ENCODE results near the gene SRRM4.

SRRM4 gene

GRCh38 chr12:119200601-119201000 is 219.3 kb downstream of the SRRM4 start:
- no peak for DNase-seq (ENCODE audit: insufficient read length)

DNA sequence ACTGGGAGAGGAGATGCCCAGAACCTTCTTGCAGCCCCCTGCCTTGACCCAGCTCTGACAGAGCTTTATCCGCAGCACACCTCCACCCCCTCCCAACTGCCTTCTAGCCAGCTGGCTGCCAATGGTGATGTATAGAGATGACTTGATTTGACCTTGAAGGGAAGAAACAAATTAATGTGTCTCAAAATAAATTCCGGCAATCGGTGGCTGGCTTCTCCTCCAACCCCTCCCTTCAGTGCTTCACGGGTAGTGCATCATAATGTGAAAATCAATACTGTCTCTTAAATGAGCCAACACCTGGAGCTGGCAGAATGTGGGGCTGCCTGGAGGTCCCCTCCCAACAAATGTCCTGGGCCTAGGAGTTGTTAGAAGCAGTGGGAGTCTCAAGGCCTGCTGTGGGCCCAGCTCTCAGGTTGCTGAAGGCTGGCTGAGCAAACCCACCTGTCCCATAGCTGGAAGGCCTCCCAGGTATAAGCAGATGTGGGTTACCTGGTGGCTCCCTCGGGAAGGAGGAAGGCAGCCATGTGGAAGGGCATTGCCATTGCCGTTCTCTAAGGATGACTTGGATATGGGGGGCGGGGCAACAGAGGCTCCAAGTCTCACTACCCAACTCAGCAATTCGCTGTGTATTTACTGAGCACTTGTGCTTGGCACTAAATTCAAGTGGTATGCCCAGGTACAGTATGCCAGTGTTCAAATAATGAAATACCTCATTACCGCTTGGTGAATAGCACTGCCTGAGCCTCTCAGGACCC is 220.6 kb downstream of the SRRM4 start:
- no peak for DNase-seq (ENCODE audit: insufficient read length)
- no peak for TF ChIP-seq POLR2A (IDR thresholded peaks at IDR 0.05; ENCODE audit: low read depth, low read length)
- no peak for TF ChIP-seq POLR2AphosphoS5 (IDR thresholded peaks at IDR 0.05; ENCODE audit: low read depth, low read length)
- no peak for TF ChIP-seq TAF1 (IDR thresholded peaks at IDR 0.05; ENCODE audit: borderline replicate concordance, low read depth, low read length)
- no peak for FAIRE-seq

More at GRCh38 chr12:119200601-119201000, 219.3 kb downstream of the SRRM4 start:
- FAIRE-seq: no peak
- TF ChIP-seq POLR2AphosphoS5 (IDR thresholded peaks at IDR 0.05; ENCODE audit: low read depth, low read length): no peak
- no peak for TF ChIP-seq TAF1 (IDR thresholded peaks at IDR 0.05; ENCODE audit: borderline replicate concordance, low read depth, low read length)
- TF ChIP-seq POLR2A (IDR thresholded peaks at IDR 0.05; ENCODE audit: low read depth, low read length): no peak

DNA sequence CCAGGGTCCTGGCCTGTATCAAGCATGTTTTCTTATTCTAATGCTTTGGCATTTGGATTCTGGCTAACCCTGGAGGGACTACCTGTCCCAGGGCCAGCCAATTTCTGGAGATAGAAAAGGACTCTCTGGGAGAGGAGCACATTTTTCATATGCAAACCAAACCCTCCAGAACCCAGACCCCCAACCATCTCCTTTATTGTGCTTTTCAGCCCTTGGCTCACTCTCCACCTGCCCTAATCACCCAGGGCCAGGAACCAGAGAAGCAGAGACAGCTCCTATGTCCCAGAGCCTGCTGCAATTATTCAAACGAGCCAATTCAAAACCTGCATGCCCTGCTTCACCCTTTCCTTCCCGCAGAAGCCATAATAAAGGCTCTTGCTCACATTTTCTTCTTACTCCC is 221.2 kb downstream of the SRRM4 start:
- no peak for FAIRE-seq
- TF ChIP-seq POLR2A (IDR thresholded peaks at IDR 0.05; ENCODE audit: low read depth, low read length) (no peak), TAF1 (IDR thresholded peaks at IDR 0.05; ENCODE audit: borderline replicate concordance, low read depth, low read length) (no peak), POLR2AphosphoS5 (IDR thresholded peaks at IDR 0.05; ENCODE audit: low read depth, low read length) (no peak)
- no peak for DNase-seq (ENCODE audit: insufficient read length)

GRCh38 chr12:119204131-119204530 is 222.8 kb downstream of the SRRM4 start:
- TF ChIP-seq POLR2A (IDR thresholded peaks at IDR 0.05; ENCODE audit: low read depth, low read length): no peak
- no peak for DNase-seq (ENCODE audit: insufficient read length)
- no peak for FAIRE-seq

- DNase-seq (ENCODE audit: insufficient read length): no peak
- FAIRE-seq: no peak
Measured at GRCh38 chr12:119204671-119205285, 223.4 kb downstream of the SRRM4 start.

GRCh38 chr12:119206348-119207062 is 225.2 kb downstream of the SRRM4 start:
- no peak for TF ChIP-seq POLR2A (IDR thresholded peaks at IDR 0.05; ENCODE audit: low read depth, low read length)
- no peak for TF ChIP-seq POLR2AphosphoS5 (IDR thresholded peaks at IDR 0.05; ENCODE audit: low read depth, low read length)
- no peak for TF ChIP-seq TAF1 (IDR thresholded peaks at IDR 0.05; ENCODE audit: borderline replicate concordance, low read depth, low read length)
- DNase-seq (ENCODE audit: insufficient read length) (no peak), FAIRE-seq (no peak)

More at GRCh38 chr12:119204671-119205285, 223.4 kb downstream of the SRRM4 start:
- no peak for TF ChIP-seq POLR2AphosphoS5 (IDR thresholded peaks at IDR 0.05; ENCODE audit: low read depth, low read length)
- TF ChIP-seq TAF1 (IDR thresholded peaks at IDR 0.05; ENCODE audit: borderline replicate concordance, low read depth, low read length): no peak
- TF ChIP-seq POLR2A (IDR thresholded peaks at IDR 0.05; ENCODE audit: low read depth, low read length): no peak

DNA sequence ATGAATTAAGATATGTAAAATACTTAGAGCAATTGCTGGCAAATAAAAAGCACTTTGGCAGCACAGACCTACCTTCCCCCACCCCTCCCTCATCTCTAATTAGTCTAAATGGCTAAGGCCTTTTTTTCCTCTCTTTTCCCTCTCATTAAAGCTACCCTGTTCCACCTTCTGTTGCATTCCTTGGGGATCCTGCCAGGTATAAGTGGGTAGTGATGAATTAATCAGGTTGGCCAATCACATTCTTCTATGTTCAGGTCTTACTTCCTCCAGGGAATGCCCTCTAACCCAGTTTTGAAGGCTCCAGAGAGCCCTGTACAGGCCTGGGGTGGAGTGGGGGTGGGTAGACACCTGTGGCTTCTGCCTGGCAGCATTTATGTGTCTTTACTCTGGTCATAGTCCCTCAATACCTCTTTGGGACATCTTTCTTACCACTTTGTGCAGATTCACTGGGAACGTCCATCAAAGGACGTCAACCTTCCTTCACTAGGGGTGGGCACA is 225.8 kb downstream of the SRRM4 start:
- FAIRE-seq (no peak), DNase-seq (ENCODE audit: insufficient read length) (no peak)
- no peak for TF ChIP-seq TAF1 (IDR thresholded peaks at IDR 0.05; ENCODE audit: borderline replicate concordance, low read depth, low read length)
- TF ChIP-seq POLR2AphosphoS5 (IDR thresholded peaks at IDR 0.05; ENCODE audit: low read depth, low read length): no peak
- no peak for TF ChIP-seq POLR2A (IDR thresholded peaks at IDR 0.05; ENCODE audit: low read depth, low read length)

DNA sequence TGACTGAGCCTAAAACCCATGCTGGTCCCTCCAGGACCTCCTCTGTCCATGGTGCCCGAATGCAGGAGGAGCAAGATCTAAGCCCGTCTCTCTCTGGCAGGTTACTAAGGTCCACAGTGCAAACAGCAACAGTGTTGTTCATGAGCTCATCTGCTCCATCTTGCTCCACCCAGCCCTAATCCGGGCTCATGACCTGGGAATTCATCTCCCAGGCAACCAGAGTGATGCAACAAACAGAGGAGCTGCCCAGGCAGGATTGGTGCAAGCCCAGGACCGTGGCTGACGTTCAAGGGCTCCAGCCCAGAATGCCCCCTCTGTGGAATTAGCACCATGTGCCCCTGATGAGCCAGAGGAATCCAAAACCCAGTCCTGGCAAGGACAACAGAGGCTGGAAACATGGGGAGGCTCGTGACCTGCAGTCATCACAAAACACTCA is 227.3 kb downstream of the SRRM4 start:
- FAIRE-seq: no peak
- TF ChIP-seq POLR2AphosphoS5 (IDR thresholded peaks at IDR 0.05; ENCODE audit: low read depth, low read length): no peak
- no peak for TF ChIP-seq TAF1 (IDR thresholded peaks at IDR 0.05; ENCODE audit: borderline replicate concordance, low read depth, low read length)
- TF ChIP-seq POLR2A (IDR thresholded peaks at IDR 0.05; ENCODE audit: low read depth, low read length): no peak
- no peak for DNase-seq (ENCODE audit: insufficient read length)

GRCh38 chr12:119211884-119212283 is 230.5 kb downstream of the SRRM4 start:
- FAIRE-seq (no peak), DNase-seq (ENCODE audit: insufficient read length) (no peak)
- TF ChIP-seq POLR2AphosphoS5 (IDR thresholded peaks at IDR 0.05; ENCODE audit: low read depth, low read length) (no peak), TAF1 (IDR thresholded peaks at IDR 0.05; ENCODE audit: borderline replicate concordance, low read depth, low read length) (no peak), POLR2A (IDR thresholded peaks at IDR 0.05; ENCODE audit: low read depth, low read length) (no peak)
